ENCODE results near the gene CLEC3A.

CLEC3A gene

GRCh38 chr16:78060295-78060694 is 37.9 kb downstream of the CLEC3A start:
- ChIA-PET CTCF (interaction anchor here (0.6 kb wide), 1 partner anchor 26 kb away, joined by 3 read pairs; no protein-coding TSS in a partner anchor), POLR2A (no interaction called here)
- Histone ChIP-seq H3K4me1 (ENCODE audit: control insufficient read depth, insufficient read depth, low read length) (no peaks in the 10 kb centered on the region), H3K4me3 (ENCODE audit: low read depth, low read length) (no peak overlapping the region), H3K27ac (ENCODE audit: extremely low read depth, low read depth, low read length) (no peak overlapping the region), H3K9me3 (ENCODE audit: control insufficient read depth, insufficient read depth, low read depth, low read length) (no peaks in the 10 kb centered on the region), H3K36me3 (ENCODE audit: control insufficient read depth in 2 of 2, insufficient read depth in 1 of 2, low read length in 2 of 2) (no peaks in the 10 kb centered on the region)
- TF ChIP-seq ZNF169 (tag by site-specific recombination; IDR thresholded peaks at IDR 0.05) (no peak), ZNF585B (tag by site-specific recombination; IDR thresholded peaks at IDR 0.05) (no peak), ZBTB11 (tag by site-specific recombination; conservative IDR thresholded peaks at IDR 0.05; ENCODE audit: low read depth) (no peak), ZBTB49 (tag by site-specific recombination; IDR thresholded peaks at IDR 0.05; ENCODE audit: low read depth) (no peak), ZNF677 (tag by site-specific recombination; IDR thresholded peaks at IDR 0.05) (no peak), ZNF26 (tag by site-specific recombination; IDR thresholded peaks at IDR 0.05) (no peak), ZNF362 (tag by site-specific recombination; IDR thresholded peaks at IDR 0.05) (no peak), ZNF37A (tag by site-specific recombination; IDR thresholded peaks at IDR 0.05) (no peak), IKZF3 (tag by site-specific recombination; IDR thresholded peaks at IDR 0.05) (no peak)

DNA sequence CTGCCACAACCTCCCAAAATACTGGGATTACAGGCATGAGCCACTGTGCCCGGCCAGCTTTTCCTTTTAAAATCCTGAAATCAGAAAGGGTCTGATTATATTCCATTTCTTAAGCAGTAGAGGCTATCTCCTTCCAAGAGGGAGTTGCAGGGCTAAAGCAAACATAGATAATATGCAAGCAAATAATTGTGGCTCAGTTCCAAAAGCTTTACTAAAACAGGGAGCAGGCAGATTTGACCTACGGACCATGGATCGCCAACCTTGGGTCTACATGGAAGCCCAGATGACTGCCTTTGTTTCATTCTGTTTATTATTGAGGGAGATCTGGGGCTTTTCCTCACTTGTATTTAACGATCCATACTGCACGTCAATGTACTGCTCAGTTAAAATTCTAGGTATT is 38.5 kb downstream of the CLEC3A start:
- H3K4me3 ChIP-seq (ENCODE audit: low read depth, low read length): no peak overlapping the region
- H3K27ac ChIP-seq (ENCODE audit: extremely low read depth, low read depth, low read length): no peak overlapping the region
- no peaks in the 10 kb centered on the region for H3K36me3 ChIP-seq (ENCODE audit: control insufficient read depth in 2 of 2, insufficient read depth in 1 of 2, low read length in 2 of 2)
- no peaks in the 10 kb centered on the region for H3K9me3 ChIP-seq (ENCODE audit: control insufficient read depth, insufficient read depth, low read depth, low read length)
- POLR2A ChIA-PET: no interaction called here
- no peaks in the 10 kb centered on the region for H3K4me1 ChIP-seq (ENCODE audit: control insufficient read depth, insufficient read depth, low read length)
- CTCF ChIA-PET: interaction anchor here (0.6 kb wide), 2 partner anchors 25 to 855 kb away, joined by 3 read pairs; no protein-coding TSS in a partner anchor
- TF ChIP-seq TRIM28 (IDR thresholded peaks at IDR 0.05; ENCODE audit: borderline replicate concordance, low read length): no peak
- TF ChIP-seq ZSCAN4 (tag by site-specific recombination; IDR thresholded peaks at IDR 0.05): no peak
- TF ChIP-seq, protein P1, sequence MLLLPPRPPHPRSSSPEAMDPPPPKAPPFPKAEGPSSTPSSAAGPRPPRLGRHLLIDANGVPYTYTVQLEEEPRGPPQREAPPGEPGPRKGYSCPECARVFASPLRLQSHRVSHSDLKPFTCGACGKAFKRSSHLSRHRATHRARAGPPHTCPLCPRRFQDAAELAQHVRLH (tag by site-specific recombination; IDR thresholded peaks at IDR 0.05): no peak
- TF ChIP-seq PRDM2 (tag by site-specific recombination; IDR thresholded peaks at IDR 0.05; ENCODE audit: borderline replicate concordance): no peak
- no peak for TF ChIP-seq ZNF133 (tag by site-specific recombination; IDR thresholded peaks at IDR 0.05)
- no peak for TF ChIP-seq ZNF549 (tag by site-specific recombination; IDR thresholded peaks at IDR 0.05)
- no peak for TF ChIP-seq ZNF239 (tag by site-specific recombination; IDR thresholded peaks at IDR 0.05)
